Measurements from ENCODE around the gene RPL13. TPM values are rescaled to one million over a fixed set of nuclear protein-coding genes. Genes with fewer than 3 reads are reported as not detected.

RPL13 gene
- total and polyA plus RNA-seq, 2 of the 13 experiments (the other 11 are each of a cell fraction or from before 2014, with no cell fraction given), result 2,988 to 4,411 TPM

GRCh38 chr16:89556750-89557689 lies 3.5 kb upstream of the RPL13 start (continued):
- TF ChIP-seq ZNF614 (CRISPR knock-in tag; IDR thresholded peaks at IDR 0.05; ENCODE audit: borderline replicate concordance) (no peak; the same call in 1 of the 2 replicates), DR1 (CRISPR knock-in tag; IDR thresholded peaks at IDR 0.05) (no peak), SNAPC2 (CRISPR knock-in tag; IDR thresholded peaks at IDR 0.05) (no peak), ZNF136 (CRISPR knock-in tag; IDR thresholded peaks at IDR 0.05; ENCODE audit: low read depth) (0 out of 2 replicates have a peak, but pooled peaks have one; percentile 68), ZMYM4 (CRISPR knock-in tag; IDR thresholded peaks at IDR 0.05) (peak; percentile 15; the same call in 1 of the 2 replicates), CEBPG (CRISPR knock-in tag; IDR thresholded peaks at IDR 0.05) (no peak), TGIF2 (CRISPR knock-in tag; IDR thresholded peaks at IDR 0.05) (peak; percentile 67; the same call in 1 of the 2 replicates), ZNF317 (CRISPR knock-in tag; IDR thresholded peaks at IDR 0.05) (no peak), ZNF124 (CRISPR knock-in tag; IDR thresholded peaks at IDR 0.05) (no peak), YY1 (IDR thresholded peaks at IDR 0.05; ENCODE audit: insufficient read depth, insufficient replicate concordance, low read depth, low read length) (peak; percentile 56), SUZ12 (IDR thresholded peaks at IDR 0.05; ENCODE audit: low read depth, low read length) (no peak), ELF4 (CRISPR knock-in tag; IDR thresholded peaks at IDR 0.05; ENCODE audit: borderline replicate concordance) (no peak), ZNF503 (CRISPR knock-in tag; IDR thresholded peaks at IDR 0.05) (0 out of 2 replicates have a peak, but pooled peaks have one; percentile 35), KLF11 (CRISPR knock-in tag; IDR thresholded peaks at IDR 0.05) (no peak), ZNF773 (CRISPR knock-in tag; IDR thresholded peaks at IDR 0.05; ENCODE audit: borderline replicate concordance) (no peak), RBM22 (optimal IDR thresholded peaks at IDR 0.05; ENCODE audit: low read length) (peak; percentile 55), HDAC2 (CRISPR knock-in tag; IDR thresholded peaks at IDR 0.05) (peak; percentile 43; the same call in 1 of the 2 replicates), SKI (IDR thresholded peaks at IDR 0.05; ENCODE audit: partially characterized antibody) (peak; percentile 28), KDM6A (CRISPR knock-in tag; IDR thresholded peaks at IDR 0.05; ENCODE audit: low read depth) (no peak), SSRP1 (CRISPR knock-in tag; IDR thresholded peaks at IDR 0.05) (peak; percentile 92)
- TF ChIP-seq, protein P1, sequence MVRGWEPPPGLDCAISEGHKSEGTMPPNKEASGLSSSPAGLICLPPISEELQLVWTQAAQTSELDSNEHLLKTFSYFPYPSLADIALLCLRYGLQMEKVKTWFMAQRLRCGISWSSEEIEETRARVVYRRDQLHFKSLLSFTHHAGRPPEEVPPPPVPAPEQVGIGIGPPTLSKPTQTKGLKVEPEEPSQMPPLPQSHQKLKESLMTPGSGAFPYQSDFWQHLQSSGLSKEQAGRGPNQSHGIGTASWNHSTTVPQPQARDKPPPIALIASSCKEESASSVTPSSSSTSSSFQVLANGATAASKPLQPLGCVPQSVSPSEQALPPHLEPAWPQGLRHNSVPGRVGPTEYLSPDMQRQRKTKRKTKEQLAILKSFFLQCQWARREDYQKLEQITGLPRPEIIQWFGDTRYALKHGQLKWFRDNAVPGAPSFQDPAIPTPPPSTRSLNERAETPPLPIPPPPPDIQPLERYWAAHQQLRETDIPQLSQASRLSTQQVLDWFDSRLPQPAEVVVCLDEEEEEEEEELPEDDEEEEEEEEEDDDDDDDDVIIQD (CRISPR knock-in tag; IDR thresholded peaks at IDR 0.05; ENCODE audit: low read depth), result 0 out of 2 replicates have a peak, but pooled peaks have one; percentile 43
- TF ChIP-seq, protein P2, sequence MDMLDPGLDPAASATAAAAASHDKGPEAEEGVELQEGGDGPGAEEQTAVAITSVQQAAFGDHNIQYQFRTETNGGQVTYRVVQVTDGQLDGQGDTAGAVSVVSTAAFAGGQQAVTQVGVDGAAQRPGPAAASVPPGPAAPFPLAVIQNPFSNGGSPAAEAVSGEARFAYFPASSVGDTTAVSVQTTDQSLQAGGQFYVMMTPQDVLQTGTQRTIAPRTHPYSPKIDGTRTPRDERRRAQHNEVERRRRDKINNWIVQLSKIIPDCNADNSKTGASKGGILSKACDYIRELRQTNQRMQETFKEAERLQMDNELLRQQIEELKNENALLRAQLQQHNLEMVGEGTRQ (IDR thresholded peaks at IDR 0.05; ENCODE audit: low read depth, low read length), result 0 out of 2 replicates have a peak, but pooled peaks have one; percentile 15
- TF ChIP-seq, protein P2 (CRISPR knock-in tag; IDR thresholded peaks at IDR 0.05; ENCODE audit: borderline replicate concordance), result no peak
- TF ChIP-seq, protein P3, sequence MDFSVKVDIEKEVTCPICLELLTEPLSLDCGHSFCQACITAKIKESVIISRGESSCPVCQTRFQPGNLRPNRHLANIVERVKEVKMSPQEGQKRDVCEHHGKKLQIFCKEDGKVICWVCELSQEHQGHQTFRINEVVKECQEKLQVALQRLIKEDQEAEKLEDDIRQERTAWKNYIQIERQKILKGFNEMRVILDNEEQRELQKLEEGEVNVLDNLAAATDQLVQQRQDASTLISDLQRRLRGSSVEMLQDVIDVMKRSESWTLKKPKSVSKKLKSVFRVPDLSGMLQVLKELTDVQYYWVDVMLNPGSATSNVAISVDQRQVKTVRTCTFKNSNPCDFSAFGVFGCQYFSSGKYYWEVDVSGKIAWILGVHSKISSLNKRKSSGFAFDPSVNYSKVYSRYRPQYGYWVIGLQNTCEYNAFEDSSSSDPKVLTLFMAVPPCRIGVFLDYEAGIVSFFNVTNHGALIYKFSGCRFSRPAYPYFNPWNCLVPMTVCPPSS (IDR thresholded peaks at IDR 0.05), result no peak
